WTC11 (cell line): Measurements from ENCODE around the gene CELSR3. TPM values are rescaled to one million over a fixed set of nuclear protein-coding genes. Genes with fewer than 3 reads are reported as not detected.

Experiments
- AFF4 ChIP-seq: sonication (generic); formaldehyde crosslinking; IDR thresholded peaks from 2 replicates; pipeline ENCODE4 v1.8.1; 2023; ENCODE audit warnings: mild to moderate bottlenecking, missing genetic modification reagents, borderline replicate concordance
- ATF6 ChIP-seq: sonication (generic); formaldehyde crosslinking; IDR thresholded peaks from 2 replicates; pipeline ENCODE4 v1.8.1; 2023; ENCODE audit warnings: mild to moderate bottlenecking, missing genetic modification reagents
- CREB1 ChIP-seq: sonication (generic); formaldehyde crosslinking; IDR thresholded peaks from 2 replicates; pipeline ENCODE4 v1.8.0; 2023; ENCODE audit warnings: mild to moderate bottlenecking, missing genetic modification reagents
- CREM ChIP-seq: sonication (generic); formaldehyde crosslinking; IDR thresholded peaks from 2 replicates; pipeline ENCODE4 v1.8.1; 2022; ENCODE audit warnings: mild to moderate bottlenecking, missing genetic modification reagents, moderate library complexity
- CTCF ChIP-seq: fragments of 200-600 bp; IDR thresholded peaks from 2 replicates; pipeline ENCODE4 v1.8.0; 2022; ENCODE audit warnings: antibody characterized with exemption
- FOXJ3 ChIP-seq: sonication (generic); formaldehyde crosslinking; IDR thresholded peaks from 2 replicates; pipeline ENCODE4 v1.9.0; 2021; ENCODE audit warnings: missing genetic modification reagents, mild to moderate bottlenecking, borderline replicate concordance
- FOXP4 ChIP-seq: sonication (generic); formaldehyde crosslinking; IDR thresholded peaks from 2 replicates; pipeline ENCODE4 v1.8.0; 2022; ENCODE audit warnings: mild to moderate bottlenecking, missing genetic modification reagents
- GTF2I ChIP-seq: fragments of 250-450 bp; sonication (Bioruptor Pico); conservative IDR thresholded peaks from 2 replicates; pipeline ENCODE4 v1.4.0; 2021; ENCODE audit warnings: mild to moderate bottlenecking
- HMGXB4 ChIP-seq: sonication (generic); formaldehyde crosslinking; IDR thresholded peaks from 2 replicates; pipeline ENCODE4 v1.8.1; 2023; ENCODE audit warnings: mild to moderate bottlenecking, moderate library complexity, missing genetic modification reagents
- IRF2 ChIP-seq: sonication (generic); formaldehyde crosslinking; IDR thresholded peaks from 2 replicates; pipeline ENCODE4 v1.8.0; 2022; ENCODE audit warnings: low read depth, missing genetic modification reagents, borderline replicate concordance
- JAZF1 ChIP-seq: fragments of 250-450 bp; sonication (Bioruptor Pico); IDR thresholded peaks from 2 replicates; pipeline ENCODE4 v1.9.0; 2021; ENCODE audit warnings: moderate library complexity, mild to moderate bottlenecking, inconsistent platforms
- NFE2L1 ChIP-seq: sonication (generic); formaldehyde crosslinking; IDR thresholded peaks from 2 replicates; pipeline ENCODE4 v1.8.1; 2023; ENCODE audit warnings: missing genetic modification reagents
- OVOL2 ChIP-seq: fragments of 250-450 bp; sonication (Bioruptor Pico); IDR thresholded peaks from 2 replicates; pipeline ENCODE4 v1.9.0; 2021; ENCODE audit warnings: mild to moderate bottlenecking, borderline replicate concordance
- PRRX2 ChIP-seq: fragments of 250-450 bp; sonication (Bioruptor Pico); IDR thresholded peaks from 2 replicates; pipeline ENCODE4 v1.8.0; 2021; ENCODE audit warnings: mild to moderate bottlenecking
- RORB ChIP-seq: fragments of 250-450 bp; sonication (Bioruptor Pico); IDR thresholded peaks from 2 replicates; pipeline ENCODE4 v1.9.0; 2021; ENCODE audit warnings: mild to moderate bottlenecking
- ZBTB21 ChIP-seq: sonication (generic); formaldehyde crosslinking; IDR thresholded peaks from 2 replicates; pipeline ENCODE4 v1.8.1; 2023; ENCODE audit warnings: mild to moderate bottlenecking, missing genetic modification reagents, borderline replicate concordance
- ZNF232 ChIP-seq: sonication (generic); formaldehyde crosslinking; IDR thresholded peaks from 2 replicates; pipeline ENCODE4 v1.8.0; 2022; ENCODE audit warnings: mild to moderate bottlenecking, missing genetic modification reagents
- ZNF263 ChIP-seq: sonication (generic); formaldehyde crosslinking; IDR thresholded peaks from 2 replicates; pipeline ENCODE4 v1.8.1; 2022; ENCODE audit warnings: low read depth, mild to moderate bottlenecking, moderate library complexity, missing genetic modification reagents
- ZNF317 ChIP-seq: sonication (generic); formaldehyde crosslinking; IDR thresholded peaks from 2 replicates; pipeline ENCODE4 v1.8.1; 2023; ENCODE audit warnings: low read depth, mild to moderate bottlenecking, moderate library complexity, missing genetic modification reagents, borderline replicate concordance
- ZNF416 ChIP-seq: fragments of 250-450 bp; sonication (Bioruptor Pico); IDR thresholded peaks from 2 replicates; pipeline ENCODE4 v1.9.0; 2021; ENCODE audit warnings: mild to moderate bottlenecking, inconsistent platforms
- ZNF423 ChIP-seq: fragments of 250-450 bp; sonication (Bioruptor Pico); IDR thresholded peaks from 2 replicates; pipeline ENCODE4 v2.1.2; 2022; ENCODE audit warnings: mild to moderate bottlenecking, moderate library complexity
- total RNA-seq: library from RNA; stranded (reverse); gene quantifications from 3 replicates; pipeline ENCODE4 v1.2.3, GENCODE V29; 2021
- TF ChIP-seq, protein P1 (sequence below): fragments of 250-450 bp; sonication (Bioruptor Pico); IDR thresholded peaks from 2 replicates; pipeline ENCODE4 v1.9.0; 2021; ENCODE audit warnings: mild to moderate bottlenecking
- TF ChIP-seq, protein P2 (sequence below): sonication (generic); formaldehyde crosslinking; IDR thresholded peaks from 2 replicates; pipeline ENCODE4 v1.8.0; 2022; ENCODE audit warnings: mild to moderate bottlenecking, missing genetic modification reagents

CELSR3 gene
- total RNA-seq, 1 experiment from 2014 or later, result 27.9 TPM

GRCh38 chr3:48661501-48662144 lies 1.1 kb downstream of the CELSR3 start (continued):
- TF ChIP-seq HMGXB4 (CRISPR knock-in tag), result peak; percentile 99
- TF ChIP-seq ZNF423 (CRISPR knock-in tag), result peak; percentile 51
- TF ChIP-seq CTCF, result no peak
- peak; percentile 83; the same call in 1 of the 2 replicates for TF ChIP-seq ZNF416 (CRISPR knock-in tag)
- no peak for TF ChIP-seq JAZF1 (CRISPR knock-in tag)
- TF ChIP-seq ZNF232, result peak; percentile 100
- TF ChIP-seq ATF6 (CRISPR knock-in tag), result peak; percentile 98
- TF ChIP-seq FOXP4 (CRISPR knock-in tag), result peak; percentile 100
- TF ChIP-seq FOXJ3 (CRISPR knock-in tag), result peak; percentile 94
- TF ChIP-seq ZNF317, result peak; percentile 94
- no peak for TF ChIP-seq RORB (CRISPR knock-in tag)
- TF ChIP-seq, protein P1, sequence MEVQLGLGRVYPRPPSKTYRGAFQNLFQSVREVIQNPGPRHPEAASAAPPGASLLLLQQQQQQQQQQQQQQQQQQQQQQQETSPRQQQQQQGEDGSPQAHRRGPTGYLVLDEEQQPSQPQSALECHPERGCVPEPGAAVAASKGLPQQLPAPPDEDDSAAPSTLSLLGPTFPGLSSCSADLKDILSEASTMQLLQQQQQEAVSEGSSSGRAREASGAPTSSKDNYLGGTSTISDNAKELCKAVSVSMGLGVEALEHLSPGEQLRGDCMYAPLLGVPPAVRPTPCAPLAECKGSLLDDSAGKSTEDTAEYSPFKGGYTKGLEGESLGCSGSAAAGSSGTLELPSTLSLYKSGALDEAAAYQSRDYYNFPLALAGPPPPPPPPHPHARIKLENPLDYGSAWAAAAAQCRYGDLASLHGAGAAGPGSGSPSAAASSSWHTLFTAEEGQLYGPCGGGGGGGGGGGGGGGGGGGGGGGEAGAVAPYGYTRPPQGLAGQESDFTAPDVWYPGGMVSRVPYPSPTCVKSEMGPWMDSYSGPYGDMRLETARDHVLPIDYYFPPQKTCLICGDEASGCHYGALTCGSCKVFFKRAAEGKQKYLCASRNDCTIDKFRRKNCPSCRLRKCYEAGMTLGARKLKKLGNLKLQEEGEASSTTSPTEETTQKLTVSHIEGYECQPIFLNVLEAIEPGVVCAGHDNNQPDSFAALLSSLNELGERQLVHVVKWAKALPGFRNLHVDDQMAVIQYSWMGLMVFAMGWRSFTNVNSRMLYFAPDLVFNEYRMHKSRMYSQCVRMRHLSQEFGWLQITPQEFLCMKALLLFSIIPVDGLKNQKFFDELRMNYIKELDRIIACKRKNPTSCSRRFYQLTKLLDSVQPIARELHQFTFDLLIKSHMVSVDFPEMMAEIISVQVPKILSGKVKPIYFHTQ (CRISPR knock-in tag), result no peak
- peak; percentile 99 for TF ChIP-seq CREB1
- peak; percentile 100 for TF ChIP-seq NFE2L1 (CRISPR knock-in tag)
- peak; percentile 97 for TF ChIP-seq ZBTB21
- TF ChIP-seq, protein P2, sequence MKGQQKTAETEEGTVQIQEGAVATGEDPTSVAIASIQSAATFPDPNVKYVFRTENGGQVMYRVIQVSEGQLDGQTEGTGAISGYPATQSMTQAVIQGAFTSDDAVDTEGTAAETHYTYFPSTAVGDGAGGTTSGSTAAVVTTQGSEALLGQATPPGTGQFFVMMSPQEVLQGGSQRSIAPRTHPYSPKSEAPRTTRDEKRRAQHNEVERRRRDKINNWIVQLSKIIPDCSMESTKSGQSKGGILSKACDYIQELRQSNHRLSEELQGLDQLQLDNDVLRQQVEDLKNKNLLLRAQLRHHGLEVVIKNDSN, result peak; percentile 96
- TF ChIP-seq IRF2 (CRISPR knock-in tag), result peak; percentile 98; the same call in 1 of the 2 replicates
- TF ChIP-seq CREM (CRISPR knock-in tag), result peak; percentile 97
- no peak for TF ChIP-seq OVOL2 (CRISPR knock-in tag)
- peak; percentile 94 for TF ChIP-seq ZNF263 (CRISPR knock-in tag)
- TF ChIP-seq AFF4, result peak; percentile 95; the same call in 1 of the 2 replicates
- TF ChIP-seq PRRX2 (CRISPR knock-in tag), result peak; percentile 84
- no peak for TF ChIP-seq GTF2I
